WTC11 (cell line): ENCODE measurements around the gene LMTK2. TPM values are rescaled to one million over a fixed set of nuclear protein-coding genes. Genes with fewer than 3 reads are reported as not detected.

Source experiments
- ATAC-seq: fragments of 200-7000 bp; cut with Tn5 transposase; 2 replicates; pipeline ENCODE4 v1.10.0; 2021; ENCODE audit warnings: mild to moderate bottlenecking, moderate library complexity
- CTCF ChIA-PET: fragments of 300-600 bp; sonication (Branson Sonifier 250); formaldehyde crosslinking; loops from one replicate; lab custom pipeline; 2021; ENCODE audit warnings: antibody characterized with exemption; lab: Charles Lee
- POLR2A ChIA-PET: fragments of 350-600 bp; sonication (Branson Sonifier 250); formaldehyde crosslinking; loops from one replicate; lab custom pipeline; 2021; ENCODE audit warnings: antibody characterized with exemption; lab: Charles Lee
- DNase-seq: peaks from one replicate; pipeline ENCODE4 v3.0.0; 2021; ENCODE audit warnings: low spot score
- H3K27ac Mint-ChIP-seq: 2 replicates; pipeline ENCODE4 v1.8.0; 2021; ENCODE audit warnings: mixed read lengths
- H3K27me3 Mint-ChIP-seq: 2 replicates; pipeline ENCODE4 v1.8.0; 2021; ENCODE audit warnings: low read depth, mild to moderate bottlenecking, moderate library complexity, mixed read lengths
- H3K36me3 Mint-ChIP-seq: 2 replicates; pipeline ENCODE4 v1.8.0; 2021; ENCODE audit warnings: mixed read lengths
- H3K4me1 Mint-ChIP-seq: 2 replicates; pipeline ENCODE4 v1.8.0; 2022; ENCODE audit warnings: mixed read lengths
- H3K4me3 Mint-ChIP-seq: 2 replicates; pipeline ENCODE4 v1.8.0; 2021; ENCODE audit warnings: mild to moderate bottlenecking, moderate library complexity, mixed read lengths
- H3K9me3 Mint-ChIP-seq: 2 replicates; pipeline ENCODE4 v1.8.0; 2021; ENCODE audit warnings: mixed read lengths
- ETV6 ChIP-seq: sonication (generic); formaldehyde crosslinking; IDR thresholded peaks from 2 replicates; pipeline ENCODE4 v1.8.1; 2022; ENCODE audit warnings: mild to moderate bottlenecking, missing genetic modification reagents
- FOXP1 ChIP-seq: sonication (generic); formaldehyde crosslinking; IDR thresholded peaks from 2 replicates; pipeline ENCODE4 v1.8.0; 2022; ENCODE audit warnings: missing genetic modification reagents, mild to moderate bottlenecking, moderate library complexity, borderline replicate concordance
- GABPB1 ChIP-seq: sonication (generic); formaldehyde crosslinking; IDR thresholded peaks from 2 replicates; pipeline ENCODE4 v1.8.1; 2023; ENCODE audit warnings: mild to moderate bottlenecking, missing genetic modification reagents
- IRF2 ChIP-seq: sonication (generic); formaldehyde crosslinking; IDR thresholded peaks from 2 replicates; pipeline ENCODE4 v1.8.0; 2022; ENCODE audit warnings: low read depth, missing genetic modification reagents, borderline replicate concordance
- JAZF1 ChIP-seq: fragments of 250-450 bp; sonication (Bioruptor Pico); IDR thresholded peaks from 2 replicates; pipeline ENCODE4 v1.9.0; 2021; ENCODE audit warnings: moderate library complexity, mild to moderate bottlenecking, inconsistent platforms
- JUN ChIP-seq: sonication (generic); formaldehyde crosslinking; IDR thresholded peaks from 2 replicates; pipeline ENCODE4 v1.8.0; 2023; ENCODE audit warnings: mild to moderate bottlenecking, missing genetic modification reagents
- KAT7 ChIP-seq: sonication (generic); formaldehyde crosslinking; IDR thresholded peaks from 2 replicates; pipeline ENCODE4 v1.8.1; 2023; ENCODE audit warnings: missing genetic modification reagents, mild to moderate bottlenecking, borderline replicate concordance
- MAX ChIP-seq: sonication (generic); formaldehyde crosslinking; IDR thresholded peaks from 2 replicates; pipeline ENCODE4 v1.8.0; 2022; ENCODE audit warnings: mild to moderate bottlenecking, missing genetic modification reagents
- MYBL2 ChIP-seq: sonication (generic); formaldehyde crosslinking; IDR thresholded peaks from 2 replicates; pipeline ENCODE4 v1.8.1; 2023; ENCODE audit warnings: mild to moderate bottlenecking, moderate library complexity, missing genetic modification reagents
- NFE2L1 ChIP-seq: sonication (generic); formaldehyde crosslinking; IDR thresholded peaks from 2 replicates; pipeline ENCODE4 v1.8.1; 2023; ENCODE audit warnings: missing genetic modification reagents
- ZNF219 ChIP-seq: sonication (generic); formaldehyde crosslinking; IDR thresholded peaks from 2 replicates; pipeline ENCODE4 v1.8.0; 2023; ENCODE audit warnings: missing genetic modification reagents, mild to moderate bottlenecking, borderline replicate concordance
- ZNF263 ChIP-seq: sonication (generic); formaldehyde crosslinking; IDR thresholded peaks from 2 replicates; pipeline ENCODE4 v1.8.1; 2022; ENCODE audit warnings: low read depth, mild to moderate bottlenecking, moderate library complexity, missing genetic modification reagents
- ZNF416 ChIP-seq: fragments of 250-450 bp; sonication (Bioruptor Pico); IDR thresholded peaks from 2 replicates; pipeline ENCODE4 v1.9.0; 2021; ENCODE audit warnings: mild to moderate bottlenecking, inconsistent platforms
- ZNF423 ChIP-seq: fragments of 250-450 bp; sonication (Bioruptor Pico); IDR thresholded peaks from 2 replicates; pipeline ENCODE4 v2.1.2; 2022; ENCODE audit warnings: mild to moderate bottlenecking, moderate library complexity
- ZNF671 ChIP-seq: fragments of 250-450 bp; sonication (Bioruptor Pico); IDR thresholded peaks from 2 replicates; pipeline ENCODE4 v1.8.0; 2021; ENCODE audit warnings: mild to moderate bottlenecking
- total RNA-seq: library from RNA; stranded (reverse); gene quantifications from 3 replicates; pipeline ENCODE4 v1.2.3, GENCODE V29; 2021
- TF ChIP-seq, protein P1 (sequence below): sonication (generic); formaldehyde crosslinking; IDR thresholded peaks from 2 replicates; pipeline ENCODE4 v1.8.0; 2022; ENCODE audit warnings: missing genetic modification reagents
- TF ChIP-seq, protein P2 (sequence below): sonication (generic); formaldehyde crosslinking; IDR thresholded peaks from 2 replicates; pipeline ENCODE4 v1.8.0; 2023; ENCODE audit warnings: missing genetic modification reagents, mild to moderate bottlenecking, borderline replicate concordance
- TF ChIP-seq, protein P3 (sequence below): sonication (generic); formaldehyde crosslinking; IDR thresholded peaks from 2 replicates; pipeline ENCODE4 v1.8.1; 2022; ENCODE audit warnings: low read depth, missing genetic modification reagents, borderline replicate concordance

The LMTK2 gene
- total RNA-seq, 1 experiment from 2014 or later, result 24.3 TPM

DNA sequence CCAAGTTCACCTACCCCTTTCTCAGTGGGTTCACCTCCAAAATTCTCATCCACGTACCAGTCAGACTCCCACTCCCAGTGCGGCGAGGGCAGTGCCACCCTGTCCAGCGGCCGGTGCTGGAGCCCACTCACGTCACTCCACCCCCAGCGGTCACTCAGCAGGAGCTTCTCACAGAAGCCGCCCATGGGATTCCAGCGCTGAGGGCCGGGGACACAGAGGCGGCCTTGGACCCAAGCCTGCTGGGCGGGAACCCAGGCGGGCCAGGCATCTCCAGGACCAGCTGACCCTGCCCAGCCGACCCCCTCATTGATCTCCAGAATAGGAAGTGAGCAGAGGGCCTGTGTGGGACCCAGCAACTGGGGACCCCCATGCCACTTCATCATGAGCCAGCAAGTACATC, 138.2 kb downstream of the LMTK2 start:
- TF ChIP-seq, protein P1, sequence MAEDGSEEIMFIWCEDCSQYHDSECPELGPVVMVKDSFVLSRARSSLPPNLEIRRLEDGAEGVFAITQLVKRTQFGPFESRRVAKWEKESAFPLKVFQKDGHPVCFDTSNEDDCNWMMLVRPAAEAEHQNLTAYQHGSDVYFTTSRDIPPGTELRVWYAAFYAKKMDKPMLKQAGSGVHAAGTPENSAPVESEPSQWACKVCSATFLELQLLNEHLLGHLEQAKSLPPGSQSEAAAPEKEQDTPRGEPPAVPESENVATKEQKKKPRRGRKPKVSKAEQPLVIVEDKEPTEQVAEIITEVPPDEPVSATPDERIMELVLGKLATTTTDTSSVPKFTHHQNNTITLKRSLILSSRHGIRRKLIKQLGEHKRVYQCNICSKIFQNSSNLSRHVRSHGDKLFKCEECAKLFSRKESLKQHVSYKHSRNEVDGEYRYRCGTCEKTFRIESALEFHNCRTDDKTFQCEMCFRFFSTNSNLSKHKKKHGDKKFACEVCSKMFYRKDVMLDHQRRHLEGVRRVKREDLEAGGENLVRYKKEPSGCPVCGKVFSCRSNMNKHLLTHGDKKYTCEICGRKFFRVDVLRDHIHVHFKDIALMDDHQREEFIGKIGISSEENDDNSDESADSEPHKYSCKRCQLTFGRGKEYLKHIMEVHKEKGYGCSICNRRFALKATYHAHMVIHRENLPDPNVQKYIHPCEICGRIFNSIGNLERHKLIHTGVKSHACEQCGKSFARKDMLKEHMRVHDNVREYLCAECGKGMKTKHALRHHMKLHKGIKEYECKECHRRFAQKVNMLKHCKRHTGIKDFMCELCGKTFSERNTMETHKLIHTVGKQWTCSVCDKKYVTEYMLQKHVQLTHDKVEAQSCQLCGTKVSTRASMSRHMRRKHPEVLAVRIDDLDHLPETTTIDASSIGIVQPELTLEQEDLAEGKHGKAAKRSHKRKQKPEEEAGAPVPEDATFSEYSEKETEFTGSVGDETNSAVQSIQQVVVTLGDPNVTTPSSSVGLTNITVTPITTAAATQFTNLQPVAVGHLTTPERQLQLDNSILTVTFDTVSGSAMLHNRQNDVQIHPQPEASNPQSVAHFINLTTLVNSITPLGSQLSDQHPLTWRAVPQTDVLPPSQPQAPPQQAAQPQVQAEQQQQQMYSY (CRISPR knock-in tag), result no peak
- TF ChIP-seq FOXP1 (CRISPR knock-in tag) (no peak), ZNF671 (CRISPR knock-in tag) (no peak), JUN (CRISPR knock-in tag) (no peak), ETV6 (CRISPR knock-in tag) (no peak), ZNF263 (CRISPR knock-in tag) (no peak), KAT7 (no peak), MAX (CRISPR knock-in tag) (no peak), NFE2L1 (CRISPR knock-in tag) (no peak)
- TF ChIP-seq, protein P2, sequence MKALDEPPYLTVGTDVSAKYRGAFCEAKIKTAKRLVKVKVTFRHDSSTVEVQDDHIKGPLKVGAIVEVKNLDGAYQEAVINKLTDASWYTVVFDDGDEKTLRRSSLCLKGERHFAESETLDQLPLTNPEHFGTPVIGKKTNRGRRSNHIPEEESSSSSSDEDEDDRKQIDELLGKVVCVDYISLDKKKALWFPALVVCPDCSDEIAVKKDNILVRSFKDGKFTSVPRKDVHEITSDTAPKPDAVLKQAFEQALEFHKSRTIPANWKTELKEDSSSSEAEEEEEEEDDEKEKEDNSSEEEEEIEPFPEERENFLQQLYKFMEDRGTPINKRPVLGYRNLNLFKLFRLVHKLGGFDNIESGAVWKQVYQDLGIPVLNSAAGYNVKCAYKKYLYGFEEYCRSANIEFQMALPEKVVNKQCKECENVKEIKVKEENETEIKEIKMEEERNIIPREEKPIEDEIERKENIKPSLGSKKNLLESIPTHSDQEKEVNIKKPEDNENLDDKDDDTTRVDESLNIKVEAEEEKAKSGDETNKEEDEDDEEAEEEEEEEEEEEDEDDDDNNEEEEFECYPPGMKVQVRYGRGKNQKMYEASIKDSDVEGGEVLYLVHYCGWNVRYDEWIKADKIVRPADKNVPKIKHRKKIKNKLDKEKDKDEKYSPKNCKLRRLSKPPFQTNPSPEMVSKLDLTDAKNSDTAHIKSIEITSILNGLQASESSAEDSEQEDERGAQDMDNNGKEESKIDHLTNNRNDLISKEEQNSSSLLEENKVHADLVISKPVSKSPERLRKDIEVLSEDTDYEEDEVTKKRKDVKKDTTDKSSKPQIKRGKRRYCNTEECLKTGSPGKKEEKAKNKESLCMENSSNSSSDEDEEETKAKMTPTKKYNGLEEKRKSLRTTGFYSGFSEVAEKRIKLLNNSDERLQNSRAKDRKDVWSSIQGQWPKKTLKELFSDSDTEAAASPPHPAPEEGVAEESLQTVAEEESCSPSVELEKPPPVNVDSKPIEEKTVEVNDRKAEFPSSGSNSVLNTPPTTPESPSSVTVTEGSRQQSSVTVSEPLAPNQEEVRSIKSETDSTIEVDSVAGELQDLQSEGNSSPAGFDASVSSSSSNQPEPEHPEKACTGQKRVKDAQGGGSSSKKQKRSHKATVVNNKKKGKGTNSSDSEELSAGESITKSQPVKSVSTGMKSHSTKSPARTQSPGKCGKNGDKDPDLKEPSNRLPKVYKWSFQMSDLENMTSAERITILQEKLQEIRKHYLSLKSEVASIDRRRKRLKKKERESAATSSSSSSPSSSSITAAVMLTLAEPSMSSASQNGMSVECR (CRISPR knock-in tag), result no peak
- TF ChIP-seq, protein P3, sequence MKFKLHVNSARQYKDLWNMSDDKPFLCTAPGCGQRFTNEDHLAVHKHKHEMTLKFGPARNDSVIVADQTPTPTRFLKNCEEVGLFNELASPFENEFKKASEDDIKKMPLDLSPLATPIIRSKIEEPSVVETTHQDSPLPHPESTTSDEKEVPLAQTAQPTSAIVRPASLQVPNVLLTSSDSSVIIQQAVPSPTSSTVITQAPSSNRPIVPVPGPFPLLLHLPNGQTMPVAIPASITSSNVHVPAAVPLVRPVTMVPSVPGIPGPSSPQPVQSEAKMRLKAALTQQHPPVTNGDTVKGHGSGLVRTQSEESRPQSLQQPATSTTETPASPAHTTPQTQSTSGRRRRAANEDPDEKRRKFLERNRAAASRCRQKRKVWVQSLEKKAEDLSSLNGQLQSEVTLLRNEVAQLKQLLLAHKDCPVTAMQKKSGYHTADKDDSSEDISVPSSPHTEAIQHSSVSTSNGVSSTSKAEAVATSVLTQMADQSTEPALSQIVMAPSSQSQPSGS (CRISPR knock-in tag), result no peak
- H3K27ac Mint-ChIP-seq, result no peak overlapping the region
- ChIA-PET POLR2A (no interaction called here), CTCF (interaction anchor here (1.1 kb wide), 1 partner anchor 34 kb away, joined by 3 read pairs; the partner anchor contains the start of gene BHLHA15)
- ATAC-seq (no peak), DNase-seq (no peak)
- H3K27me3 Mint-ChIP-seq, result no peaks in the 10 kb centered on the region
- peaks cover 5% of the 10 kb centered on the region for H3K4me1 Mint-ChIP-seq
- H3K9me3 Mint-ChIP-seq, result no peaks in the 10 kb centered on the region
- H3K36me3 Mint-ChIP-seq, result no peaks in the 10 kb centered on the region; the same call in 1 of the 2 replicates
- no peak overlapping the region for H3K4me3 Mint-ChIP-seq

GRCh38 chr7:98248156-98248555, 141.5 kb downstream of the LMTK2 start:
- no peaks in the 10 kb centered on the region; the same call in 1 of the 2 replicates for H3K36me3 Mint-ChIP-seq
- no peak overlapping the region for H3K27ac Mint-ChIP-seq
- H3K27me3 Mint-ChIP-seq, result no peaks in the 10 kb centered on the region
- DNase-seq, result no peak
- no peak overlapping the region for H3K4me3 Mint-ChIP-seq
- ATAC-seq, result no peak
- no peaks in the 10 kb centered on the region for H3K9me3 Mint-ChIP-seq
- TF ChIP-seq ZNF416 (CRISPR knock-in tag), result no peak
- TF ChIP-seq ZNF219 (CRISPR knock-in tag), result no peak
- no peak for TF ChIP-seq JAZF1 (CRISPR knock-in tag)
- TF ChIP-seq ZNF423 (CRISPR knock-in tag), result no peak
- TF ChIP-seq MYBL2 (CRISPR knock-in tag), result no peak
- TF ChIP-seq KAT7, result no peak
- no peak for TF ChIP-seq IRF2 (CRISPR knock-in tag)
- TF ChIP-seq GABPB1 (CRISPR knock-in tag), result no peak
- TF ChIP-seq, all 79 proteins: peak for 0
- POLR2A ChIA-PET, result no interaction called here
- peaks cover 23% of the 10 kb centered on the region for H3K4me1 Mint-ChIP-seq
- CTCF ChIA-PET, result no interaction called here
